T follicular helper cell (primary cell): ENCODE results near the gene EGR1.
"Not testable (repeated sequence)": the region's sequence is repeated elsewhere in the genome, so short reads cannot be mapped to it uniquely, and the experiment has no call there.

Experiments used
- DNase-seq: peaks from one replicate; pipeline ENCODE4 v3.0.0-alpha.2; 2020; ENCODE audit warnings: low read depth

Gene EGR1

GRCh38 chr5:138469540-138470321, 4.5 kb downstream of the EGR1 start:
- no peak for DNase-seq

GRCh38 chr5:138470322-138471051, 5.2 kb downstream of the EGR1 start:
- no peak for DNase-seq

GRCh38 chr5:138471052-138471361, 5.7 kb downstream of the EGR1 start:
- DNase-seq = no peak

- no peak for DNase-seq
Observed at GRCh38 chr5:138472353-138472752, 7.1 kb downstream of the EGR1 start.

- DNase-seq = not testable (repeated sequence)
Observed at GRCh38 chr5:138473151-138473550, 7.9 kb downstream of the EGR1 start.

GRCh38 chr5:138476918-138477317, 11.6 kb downstream of the EGR1 start:
- DNase-seq = no peak

GRCh38 chr5:138482638-138483037, 17.4 kb downstream of the EGR1 start:
- DNase-seq = no peak

GRCh38 chr5:138488481-138488945, 23.2 kb downstream of the EGR1 start:
- no peak for DNase-seq

GRCh38 chr5:138489683-138490061, 24.4 kb downstream of the EGR1 start:
- no peak for DNase-seq

- no peak for DNase-seq
Observed at GRCh38 chr5:138490648-138491283, 25.5 kb downstream of the EGR1 start.

- no peak for DNase-seq
Observed at GRCh38 chr5:138491284-138491648, 26.0 kb downstream of the EGR1 start.

GRCh38 chr5:138491669-138492559, 26.6 kb downstream of the EGR1 start:
- peak; percentile 79 for DNase-seq

- no peak for DNase-seq
Observed at GRCh38 chr5:138492560-138493045, 27.3 kb downstream of the EGR1 start.

GRCh38 chr5:138495351-138495750, 30.1 kb downstream of the EGR1 start:
- DNase-seq = no peak

- DNase-seq = no peak
Observed at GRCh38 chr5:138498376-138498775, 33.1 kb downstream of the EGR1 start.

- no peak for DNase-seq
Observed at GRCh38 chr5:138502121-138502520, 36.8 kb downstream of the EGR1 start.

GRCh38 chr5:138502521-138502920, 37.2 kb downstream of the EGR1 start:
- DNase-seq = no peak

- no peak for DNase-seq
Observed at GRCh38 chr5:138503487-138504270, 38.4 kb downstream of the EGR1 start.

GRCh38 chr5:138504799-138505198, 39.5 kb downstream of the EGR1 start:
- DNase-seq = no peak

GRCh38 chr5:138506370-138507306, 41.4 kb downstream of the EGR1 start:
- no peak for DNase-seq
